Fibroblast of lung (primary cell): Measurements from ENCODE around the gene BCKDK. TPM values are rescaled to one million over a fixed set of nuclear protein-coding genes. Genes with fewer than 3 reads are reported as not detected.

Source experiments
- DNase-seq, 2 donors: peaks; one replicate each; pipeline versions ENCODE4 v3.0.0 to v3.0.0-alpha.2; 2010; ENCODE audit warnings: low read depth in 2 of 2
- H2AFZ ChIP-seq: 2 replicates; pipeline ENCODE4 v1.5.1; 2012; ENCODE audit warnings: low read length, control low read depth, inconsistent platforms
- H3K27ac ChIP-seq: 2 replicates; pipeline ENCODE4 v1.5.1; 2011; ENCODE audit warnings: low read length, control low read depth; ENCODE audit not compliant: insufficient read depth
- H3K27me3 ChIP-seq: 2 replicates; pipeline ENCODE4 v1.5.1; 2011; ENCODE audit warnings: mild to moderate bottlenecking, low read length; ENCODE audit not compliant: control insufficient read depth, insufficient read depth
- H3K36me3 ChIP-seq: 2 replicates; pipeline ENCODE4 v1.5.1; 2011; ENCODE audit warnings: low read length; ENCODE audit not compliant: control insufficient read depth, insufficient read depth
- H3K4me1 ChIP-seq: 2 replicates; pipeline ENCODE4 v1.5.1; 2011; ENCODE audit warnings: low read length; ENCODE audit not compliant: control insufficient read depth, insufficient read depth; ENCODE audit errors: extremely low read depth
- H3K4me2 ChIP-seq: 2 replicates; pipeline ENCODE4 v1.5.1; 2011; ENCODE audit warnings: low read length, control low read depth; ENCODE audit not compliant: insufficient read depth; ENCODE audit errors: extremely low read depth
- H3K4me3 ChIP-seq, 4 experiments: fragments of 200-600 bp in 1 of 4; sonication (generic) in 1 of 4; replicated peaks in 1 of 4; 2 replicates each; pipeline ENCODE4 v1.5.1; 2011 to 2016; ENCODE audit warnings: low read length in 4 of 4, low read depth in 3 of 4, mild to moderate bottlenecking in 3 of 4, control low read depth in 2 of 4, inconsistent platforms in 1 of 4, mixed read lengths in 1 of 4; ENCODE audit not compliant: insufficient read depth in 1 of 4; ENCODE audit errors: control extremely low read depth in 1 of 4
- H3K79me2 ChIP-seq: 2 replicates; pipeline ENCODE4 v1.5.1; 2012; ENCODE audit warnings: mild to moderate bottlenecking, low read length, inconsistent platforms; ENCODE audit not compliant: control insufficient read depth, insufficient read depth
- H3K9ac ChIP-seq: 2 replicates; pipeline ENCODE4 v1.5.1; 2011; ENCODE audit warnings: mild to moderate bottlenecking, low read length, control low read depth; ENCODE audit not compliant: insufficient read depth
- H3K9me3 ChIP-seq: 2 replicates; pipeline ENCODE4 v1.5.1; 2012; ENCODE audit warnings: low read depth, low read length; ENCODE audit not compliant: control insufficient read depth, insufficient read depth
- H4K20me1 ChIP-seq: 2 replicates; pipeline ENCODE4 v1.5.1; 2011; ENCODE audit warnings: low read length; ENCODE audit not compliant: control insufficient read depth, insufficient read depth; ENCODE audit errors: extremely low read depth
- EZH2 ChIP-seq: IDR thresholded peaks from 2 replicates; pipeline ENCODE4 v1.5.1; 2012; ENCODE audit warnings: low read length, control low read depth, mild to moderate bottlenecking; ENCODE audit errors: missing control alignments
- polyA plus RNA-seq, 2 donors: library from polyadenylated mRNA; depleted of rRNA in 1 of 2; stranded (reverse) in 1 of 2; unstranded in 1 of 2; fragments of >200 nt; gene quantifications; 2 replicates each; pipeline ENCODE4 v1.2.1, GENCODE V29; 2011 to 2012; ENCODE audit warnings: missing spikeins in 1 of 2
- total RNA-seq: library from RNA; depleted of rRNA; stranded (reverse); fragments of >200 nt; gene quantifications from 2 replicates; pipeline ENCODE4 v1.2.1, GENCODE V29; 2014
- TF ChIP-seq, protein P1 (sequence below), 2 donors: IDR thresholded peaks in 1 of 2; conservative IDR thresholded peaks in 1 of 2; 1 replicate in 1 of 2; 2 replicates in 1 of 2; pipeline ENCODE4 v1.5.1; 2011 to 2012; ENCODE audit warnings: low read length in 2 of 2, control low read depth in 1 of 2, inconsistent platforms in 1 of 2, low read depth in 1 of 2, mild to moderate bottlenecking in 1 of 2

The BCKDK gene
- total and polyA plus RNA-seq, 2 donors (not counting 1 experiment from before 2014, with no cell fraction given): 18.5 to 34.8 TPM

DNA sequence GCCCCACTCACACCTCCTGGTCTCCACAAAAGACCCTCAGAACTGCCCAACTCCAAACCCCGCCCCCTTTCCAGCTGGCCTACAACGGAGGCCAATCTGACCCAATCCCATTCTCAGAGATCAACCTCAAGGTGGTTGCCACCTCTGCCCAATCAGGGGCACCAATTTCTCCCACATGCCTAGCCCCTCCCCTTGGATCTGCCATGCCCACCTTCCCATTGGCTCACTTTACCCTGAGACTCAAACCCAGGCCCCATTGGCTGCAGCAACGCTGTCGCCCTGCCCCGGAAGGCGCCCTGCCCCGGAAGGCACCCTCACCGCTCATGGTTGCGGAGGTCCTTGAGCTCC lies 44.7 kb upstream of the BCKDK start:
- Histone ChIP-seq H4K20me1 (no peaks in the 10 kb centered on the region), H3K4me1 (peaks cover 15% of the 10 kb centered on the region), H3K9ac (no peak overlapping the region), H3K36me3 (peaks cover 25% of the 10 kb centered on the region), H3K9me3 (no peaks in the 10 kb centered on the region), H2AFZ (no peak overlapping the region), H3K79me2 (peaks cover 50% of the 10 kb centered on the region), H3K4me3 (no peak overlapping the region), H3K4me2 (no peak overlapping the region), H3K27ac (peak overlapping the region; percentile 89), H3K27me3 (no peaks in the 10 kb centered on the region)
- DNase-seq: no peak
- TF ChIP-seq EZH2: no peak
- TF ChIP-seq, protein P1, sequence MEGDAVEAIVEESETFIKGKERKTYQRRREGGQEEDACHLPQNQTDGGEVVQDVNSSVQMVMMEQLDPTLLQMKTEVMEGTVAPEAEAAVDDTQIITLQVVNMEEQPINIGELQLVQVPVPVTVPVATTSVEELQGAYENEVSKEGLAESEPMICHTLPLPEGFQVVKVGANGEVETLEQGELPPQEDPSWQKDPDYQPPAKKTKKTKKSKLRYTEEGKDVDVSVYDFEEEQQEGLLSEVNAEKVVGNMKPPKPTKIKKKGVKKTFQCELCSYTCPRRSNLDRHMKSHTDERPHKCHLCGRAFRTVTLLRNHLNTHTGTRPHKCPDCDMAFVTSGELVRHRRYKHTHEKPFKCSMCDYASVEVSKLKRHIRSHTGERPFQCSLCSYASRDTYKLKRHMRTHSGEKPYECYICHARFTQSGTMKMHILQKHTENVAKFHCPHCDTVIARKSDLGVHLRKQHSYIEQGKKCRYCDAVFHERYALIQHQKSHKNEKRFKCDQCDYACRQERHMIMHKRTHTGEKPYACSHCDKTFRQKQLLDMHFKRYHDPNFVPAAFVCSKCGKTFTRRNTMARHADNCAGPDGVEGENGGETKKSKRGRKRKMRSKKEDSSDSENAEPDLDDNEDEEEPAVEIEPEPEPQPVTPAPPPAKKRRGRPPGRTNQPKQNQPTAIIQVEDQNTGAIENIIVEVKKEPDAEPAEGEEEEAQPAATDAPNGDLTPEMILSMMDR (conservative IDR thresholded peaks at IDR 0.05 in 1 of 2, IDR thresholded peaks at IDR 0.05 in 1 of 2; ENCODE audit: low read depth in 1 of 2, low read length in 2 of 2): no peak

DNA sequence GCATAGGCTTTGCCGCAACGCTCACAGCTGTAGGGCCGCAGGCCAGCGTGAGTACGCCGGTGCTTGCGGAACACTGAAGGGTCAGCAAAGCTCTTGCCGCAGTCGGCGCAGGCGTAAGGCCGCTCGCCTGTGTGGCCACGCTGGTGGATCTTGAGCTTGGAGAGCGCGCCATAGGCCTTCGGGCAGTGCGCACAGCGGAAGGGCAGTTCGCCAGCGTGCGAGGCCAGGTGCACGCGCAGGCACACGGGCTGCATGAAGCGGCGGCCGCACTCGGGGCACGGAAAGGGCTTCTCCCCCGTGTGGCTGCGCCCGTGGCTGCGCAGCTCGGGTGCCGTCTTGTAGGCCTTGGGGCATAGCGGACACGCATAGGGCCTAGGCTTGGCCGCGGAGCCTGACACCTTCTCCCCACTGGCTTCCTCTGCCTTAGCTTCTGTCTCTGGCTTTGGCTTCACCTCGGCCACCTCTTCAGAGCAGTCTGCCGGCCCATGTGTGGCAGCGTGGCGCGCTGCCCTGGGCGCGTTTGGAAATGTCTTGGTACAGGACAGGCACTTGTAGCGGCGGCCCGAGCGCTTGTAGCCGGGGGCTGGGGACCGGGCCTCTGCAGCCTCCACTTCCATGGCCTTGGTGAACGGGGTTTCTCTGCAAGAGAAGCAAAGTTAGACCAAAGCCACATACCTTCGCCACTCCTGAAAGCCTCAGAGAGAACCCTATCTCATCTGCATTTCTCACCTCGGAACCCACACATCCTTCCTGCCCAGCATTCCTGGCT lies 44.2 kb upstream of the BCKDK start:
- H3K79me2 ChIP-seq: peaks cover 55% of the 10 kb centered on the region
- no peaks in the 10 kb centered on the region for H3K9me3 ChIP-seq
- no peaks in the 10 kb centered on the region for H4K20me1 ChIP-seq
- H3K4me2 ChIP-seq: peak overlapping the region; percentile 67
- H2AFZ ChIP-seq: no peak overlapping the region
- TF ChIP-seq, protein P1 (conservative IDR thresholded peaks at IDR 0.05 in 1 of 2, IDR thresholded peaks at IDR 0.05 in 1 of 2; ENCODE audit: low read depth in 1 of 2, low read length in 2 of 2): no peak
- TF ChIP-seq EZH2: no peak
- H3K27me3 ChIP-seq: no peaks in the 10 kb centered on the region
- H3K4me3 ChIP-seq: no peak overlapping the region
- peak in 1 of 2 donors; percentile 53 for DNase-seq
- H3K36me3 ChIP-seq: peaks cover 25% of the 10 kb centered on the region
- H3K4me1 ChIP-seq: peaks cover 15% of the 10 kb centered on the region
- peak overlapping the region; percentile 61 for H3K9ac ChIP-seq
- H3K27ac ChIP-seq: peak overlapping the region; percentile 89

DNA sequence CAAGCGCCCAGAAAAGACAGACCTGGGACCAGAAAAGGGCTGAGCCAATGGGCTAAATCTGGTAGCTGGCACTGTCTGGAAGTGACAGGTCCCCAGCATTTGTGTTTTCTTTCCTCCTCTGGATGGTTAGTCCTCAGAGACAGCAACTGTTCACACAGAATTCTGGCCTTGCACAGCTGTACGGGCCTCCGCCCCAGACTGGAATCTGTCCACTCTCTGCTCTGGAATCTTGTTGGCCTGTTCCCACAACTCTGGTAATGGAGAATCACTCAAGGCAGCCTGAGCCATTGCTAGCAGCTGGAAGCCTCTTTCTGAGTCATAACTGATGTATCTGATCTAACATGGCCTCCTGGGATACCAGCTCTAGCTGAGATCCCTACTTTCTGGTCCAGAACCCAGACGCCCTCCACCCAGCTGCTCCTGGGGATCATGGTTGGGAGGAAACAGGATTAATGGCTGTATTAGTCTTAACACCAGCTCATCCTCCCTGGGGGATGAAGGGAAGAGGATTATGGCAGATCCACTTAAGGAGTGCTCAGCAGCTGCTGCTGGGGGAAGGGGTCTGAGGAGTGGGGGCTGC lies 43.2 kb upstream of the BCKDK start:
- Histone ChIP-seq H3K36me3 (peaks cover 25% of the 10 kb centered on the region), H3K79me2 (peaks cover 59% of the 10 kb centered on the region), H3K4me1 (peaks cover 15% of the 10 kb centered on the region), H3K9me3 (no peaks in the 10 kb centered on the region), H3K4me3 (peak overlapping the region in 1 of 4 experiments; percentile 3), H3K27ac (peak overlapping the region; percentile 89), H3K4me2 (peak overlapping the region; percentile 67), H2AFZ (no peak overlapping the region), H4K20me1 (no peaks in the 10 kb centered on the region), H3K9ac (peak overlapping the region; percentile 61), H3K27me3 (no peaks in the 10 kb centered on the region)
- DNase-seq: peak; percentile 93 to 96
- no peak for TF ChIP-seq EZH2
- TF ChIP-seq, protein P1 (conservative IDR thresholded peaks at IDR 0.05 in 1 of 2, IDR thresholded peaks at IDR 0.05 in 1 of 2; ENCODE audit: low read depth in 1 of 2, low read length in 2 of 2): no peak
